ENCODE measurements around the gene WDR44.
A peak's percentile ranks its signal among the peaks of the same experiment; 100 is the strongest.
"Not testable (repeated sequence)": the region's sequence is repeated elsewhere in the genome, so short reads cannot be mapped to it uniquely, and the experiment has no call there.

WDR44 gene

GRCh38 chrX:118459494-118459893, 113.6 kb downstream of the WDR44 start:
- Histone ChIP-seq H3K9me3 (no peaks in the 10 kb centered on the region), H3K4me3 (ENCODE audit: low read depth, low read length) (no peak overlapping the region), H3K27me3 (no peaks in the 10 kb centered on the region), H3K4me1 (no peaks in the 10 kb centered on the region), H3K36me3 (no peaks in the 10 kb centered on the region)
- DNase-seq: peak; percentile 12
- TF ChIP-seq CTCF (IDR thresholded peaks at IDR 0.05; ENCODE audit: low read depth, low read length): peak; percentile 67

- H3K9me3 ChIP-seq: no peaks in the 10 kb centered on the region
- H3K36me3 ChIP-seq: no peaks in the 10 kb centered on the region
- H3K27me3 ChIP-seq: no peaks in the 10 kb centered on the region
- H3K4me3 ChIP-seq (ENCODE audit: low read depth, low read length): no peak overlapping the region
- no peak for DNase-seq
- no peaks in the 10 kb centered on the region for H3K4me1 ChIP-seq
- TF ChIP-seq CTCF (IDR thresholded peaks at IDR 0.05; ENCODE audit: low read depth, low read length): no peak
These were observed 118.6 kb downstream of the WDR44 start for GRCh38 chrX:118464501-118464900.

GRCh38 chrX:118468122-118468521, 122.2 kb downstream of the WDR44 start:
- Histone ChIP-seq H3K36me3 (no peaks in the 10 kb centered on the region), H3K4me1 (no peaks in the 10 kb centered on the region), H3K4me3 (ENCODE audit: low read depth, low read length) (no peak overlapping the region), H3K27me3 (no peaks in the 10 kb centered on the region), H3K9me3 (no peaks in the 10 kb centered on the region)
- no peak for TF ChIP-seq CTCF (IDR thresholded peaks at IDR 0.05; ENCODE audit: low read depth, low read length)
- no peak for DNase-seq

GRCh38 chrX:118470721-118471347, 124.9 kb downstream of the WDR44 start:
- DNase-seq; H3K36me3 ChIP-seq; H3K27me3 ChIP-seq; H3K9me3 ChIP-seq; H3K4me1 ChIP-seq; H3K4me3 ChIP-seq (ENCODE audit: low read depth, low read length): not testable (repeated sequence)

- H3K4me3 ChIP-seq (ENCODE audit: low read depth, low read length): no peak overlapping the region
- DNase-seq: no peak
- H3K9me3 ChIP-seq: no peaks in the 10 kb centered on the region
- H3K27me3 ChIP-seq: no peaks in the 10 kb centered on the region
- TF ChIP-seq CTCF (IDR thresholded peaks at IDR 0.05; ENCODE audit: low read depth, low read length): no peak
- no peaks in the 10 kb centered on the region for H3K36me3 ChIP-seq
- no peaks in the 10 kb centered on the region for H3K4me1 ChIP-seq
These were observed 128.7 kb downstream of the WDR44 start for GRCh38 chrX:118474586-118474985.

GRCh38 chrX:118475903-118476302, 130.0 kb downstream of the WDR44 start:
- Histone ChIP-seq H3K36me3 (no peaks in the 10 kb centered on the region), H3K4me3 (ENCODE audit: low read depth, low read length) (no peak overlapping the region), H3K9me3 (no peaks in the 10 kb centered on the region), H3K4me1 (no peaks in the 10 kb centered on the region), H3K27me3 (no peaks in the 10 kb centered on the region)
- no peak for DNase-seq
- TF ChIP-seq CTCF (IDR thresholded peaks at IDR 0.05; ENCODE audit: low read depth, low read length): no peak

GRCh38 chrX:118480172-118480571, 134.3 kb downstream of the WDR44 start:
- Histone ChIP-seq H3K9me3 (no peaks in the 10 kb centered on the region), H3K4me1 (no peaks in the 10 kb centered on the region), H3K27me3 (no peaks in the 10 kb centered on the region), H3K36me3 (no peaks in the 10 kb centered on the region), H3K4me3 (ENCODE audit: low read depth, low read length) (no peak overlapping the region)
- TF ChIP-seq CTCF (IDR thresholded peaks at IDR 0.05; ENCODE audit: low read depth, low read length): no peak
- no peak for DNase-seq

- H3K9me3 ChIP-seq; H3K4me1 ChIP-seq; H3K4me3 ChIP-seq (ENCODE audit: low read depth, low read length); H3K27me3 ChIP-seq; DNase-seq; H3K36me3 ChIP-seq: not testable (repeated sequence)
These were observed 136.5 kb downstream of the WDR44 start for GRCh38 chrX:118482384-118482783.

Measured in BE2C (cell line).